ENCODE measurements around the gene CLSTN2.

DNA sequence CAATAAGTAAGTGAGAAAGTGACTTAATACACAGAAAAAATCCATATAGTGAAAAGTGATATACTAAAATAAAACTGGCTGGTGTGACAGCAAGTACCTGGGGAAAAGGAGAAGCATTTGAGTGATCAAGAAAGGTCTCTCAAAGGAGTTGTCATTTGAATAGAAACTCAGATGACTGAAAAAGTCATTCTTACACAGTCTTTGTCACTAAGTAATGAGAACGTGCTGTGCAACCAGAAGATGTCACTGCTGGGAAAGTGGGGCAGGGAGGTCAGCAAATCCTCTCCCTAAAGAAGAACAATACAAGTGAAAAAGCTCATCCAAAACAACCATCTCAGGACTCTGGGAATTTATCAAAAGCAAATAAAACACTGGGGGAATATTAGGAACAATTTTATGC, 425.3 kb downstream of the CLSTN2 start:
- TF ChIP-seq, protein P1, sequence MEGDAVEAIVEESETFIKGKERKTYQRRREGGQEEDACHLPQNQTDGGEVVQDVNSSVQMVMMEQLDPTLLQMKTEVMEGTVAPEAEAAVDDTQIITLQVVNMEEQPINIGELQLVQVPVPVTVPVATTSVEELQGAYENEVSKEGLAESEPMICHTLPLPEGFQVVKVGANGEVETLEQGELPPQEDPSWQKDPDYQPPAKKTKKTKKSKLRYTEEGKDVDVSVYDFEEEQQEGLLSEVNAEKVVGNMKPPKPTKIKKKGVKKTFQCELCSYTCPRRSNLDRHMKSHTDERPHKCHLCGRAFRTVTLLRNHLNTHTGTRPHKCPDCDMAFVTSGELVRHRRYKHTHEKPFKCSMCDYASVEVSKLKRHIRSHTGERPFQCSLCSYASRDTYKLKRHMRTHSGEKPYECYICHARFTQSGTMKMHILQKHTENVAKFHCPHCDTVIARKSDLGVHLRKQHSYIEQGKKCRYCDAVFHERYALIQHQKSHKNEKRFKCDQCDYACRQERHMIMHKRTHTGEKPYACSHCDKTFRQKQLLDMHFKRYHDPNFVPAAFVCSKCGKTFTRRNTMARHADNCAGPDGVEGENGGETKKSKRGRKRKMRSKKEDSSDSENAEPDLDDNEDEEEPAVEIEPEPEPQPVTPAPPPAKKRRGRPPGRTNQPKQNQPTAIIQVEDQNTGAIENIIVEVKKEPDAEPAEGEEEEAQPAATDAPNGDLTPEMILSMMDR (IDR thresholded peaks at IDR 0.05): no peak
- no peak for TF ChIP-seq POLR2A (IDR thresholded peaks at IDR 0.05)
